Mucosa of descending colon (tissue), 3 donors: ENCODE results near the gene AOAH. TPM values are rescaled to one million over a fixed set of nuclear protein-coding genes. Genes with fewer than 3 reads are reported as not detected.
"Not testable (repeated sequence)": the region's sequence is repeated elsewhere in the genome, so short reads cannot be mapped to it uniquely, and the experiment has no call there.

ENCODE experiments used
- ATAC-seq: fragments of 200-7000 bp; cut with Tn5 transposase; one replicate; pipeline ENCODE4 v1.9.1; 2020; ENCODE audit warnings: mild to moderate bottlenecking, moderate library complexity
- DNase-seq, 3 donors: peaks; one replicate each; pipeline ENCODE4 v3.0.0-alpha.2; 2020
- H3K36me3 ChIP-seq: fragments of 200-600 bp; one replicate; pipeline ENCODE4 v1.8.0; 2021; ENCODE audit warnings: low read depth, mild to moderate bottlenecking
- H3K4me1 ChIP-seq: fragments of 200-600 bp; one replicate; pipeline ENCODE4 v1.8.0; 2021; ENCODE audit warnings: low read depth, mild to moderate bottlenecking
- H3K4me3 ChIP-seq: fragments of 200-600 bp; one replicate; pipeline ENCODE4 v1.8.0; 2021; ENCODE audit warnings: mild to moderate bottlenecking
- H3K9me3 ChIP-seq: fragments of 200-600 bp; one replicate; pipeline ENCODE4 v1.8.0; 2021; ENCODE audit warnings: mild to moderate bottlenecking
- CTCF ChIP-seq: fragments of 200-600 bp; IDR thresholded peaks from one replicate; pipeline ENCODE4 v1.8.0; 2022; ENCODE audit warnings: antibody characterized with exemption, mild to moderate bottlenecking
- intact Hi-C, 2 donors: fragments of 100-400 bp; cut with DNase I in 1 of 2; cut with micrococcal nuclease in 1 of 2; formaldehyde crosslinking; loops; one replicate each; pipeline versions ENCODE4 v1.11.0 to v1.11.1; 2022; cut with DNase I, micrococcal nuclease
- total RNA-seq, 3 donors: library from RNA; stranded (reverse); fragmentation: NEBNext Ultra II Directional in 2 of 3; extraction: Animal tissue kit (Norgen Biotek cat#: 25700) in 2 of 3; gene quantifications; one replicate each; pipeline versions ENCODE4 v1.2.1 to v1.2.4, GENCODE V29; 2021 to 2023
- donor health status: DM: no; HTN: no; CAD: no; lungs with moderate emphysema.
- donor health status: DM: no; HTN: no; CAD: no.
- donor health status: DM: no; HTN: yes; CAD: no.

The AOAH gene
- total RNA-seq, 3 donors from 2014 or later = 15.7 to 36.1 (median 28.8) TPM

- Histone ChIP-seq H3K36me3 (no peaks in the 10 kb centered on the region), H3K9me3 (no peaks in the 10 kb centered on the region), H3K4me3 (no peak overlapping the region), H3K4me1 (peaks cover 17% of the 10 kb centered on the region)
- intact Hi-C loops = no loop called here
- ATAC-seq (no peak), DNase-seq (no peak)
- no peak for TF ChIP-seq CTCF
These were observed 73.5 kb downstream of the AOAH start for GRCh38 chr7:36650766-36651312.

- H3K9me3 ChIP-seq = no peaks in the 10 kb centered on the region
- H3K36me3 ChIP-seq = no peaks in the 10 kb centered on the region
- H3K4me3 ChIP-seq = no peak overlapping the region
- DNase-seq (no peak), ATAC-seq (no peak)
- H3K4me1 ChIP-seq = peaks cover 17% of the 10 kb centered on the region
- TF ChIP-seq CTCF = no peak
- intact Hi-C loops = no loop called here
These were observed 74.0 kb downstream of the AOAH start for GRCh38 chr7:36650320-36650719.

- intact Hi-C loops, DNase-seq, H3K9me3 ChIP-seq, H3K36me3 ChIP-seq, ATAC-seq, H3K4me3 ChIP-seq: not testable (repeated sequence)
- peaks cover 17% of the 10 kb centered on the region for H3K4me1 ChIP-seq
These were observed 75.0 kb downstream of the AOAH start for GRCh38 chr7:36649319-36649718.

- intact Hi-C loops = no loop called here
- ATAC-seq = no peak
- no peaks in the 10 kb centered on the region for H3K36me3 ChIP-seq
These were observed 75.9 kb downstream of the AOAH start for GRCh38 chr7:36648441-36648840.

GRCh38 chr7:36644625-36645422, 79.5 kb downstream of the AOAH start:
- no peak for TF ChIP-seq CTCF
- no peaks in the 10 kb centered on the region for H3K9me3 ChIP-seq
- no peaks in the 10 kb centered on the region for H3K36me3 ChIP-seq
- intact Hi-C loops = no loop called here
- no peak for ATAC-seq
- H3K4me3 ChIP-seq = no peak overlapping the region
- H3K4me1 ChIP-seq = no peaks in the 10 kb centered on the region
- no peak for DNase-seq

More at GRCh38 chr7:36648441-36648840, 75.9 kb downstream of the AOAH start:
- peaks cover 16% of the 10 kb centered on the region for H3K4me1 ChIP-seq
- DNase-seq = no peak
- no peaks in the 10 kb centered on the region for H3K9me3 ChIP-seq
- H3K4me3 ChIP-seq = no peak overlapping the region
- TF ChIP-seq CTCF = no peak

- no peak for TF ChIP-seq CTCF
- H3K4me1 ChIP-seq = no peaks in the 10 kb centered on the region
- ATAC-seq = no peak
- DNase-seq = no peak
- intact Hi-C loops = no loop called here
- no peaks in the 10 kb centered on the region for H3K36me3 ChIP-seq
- no peak overlapping the region for H3K4me3 ChIP-seq
- H3K9me3 ChIP-seq = no peaks in the 10 kb centered on the region
These were observed 81.9 kb downstream of the AOAH start for GRCh38 chr7:36642414-36642813.
